GM19099 (cell line): Measurements from ENCODE around the gene ACAP3.
A peak's percentile ranks its signal among the peaks of the same experiment; 100 is the strongest.

Source experiments
- POLR2A ChIP-seq: IDR thresholded peaks from 3 replicates; pipeline ENCODE4 v1.6.1; 2011; ENCODE audit warnings: low read depth; ENCODE audit not compliant: insufficient read length; ENCODE audit errors: extremely low read depth

ACAP3 gene

DNA sequence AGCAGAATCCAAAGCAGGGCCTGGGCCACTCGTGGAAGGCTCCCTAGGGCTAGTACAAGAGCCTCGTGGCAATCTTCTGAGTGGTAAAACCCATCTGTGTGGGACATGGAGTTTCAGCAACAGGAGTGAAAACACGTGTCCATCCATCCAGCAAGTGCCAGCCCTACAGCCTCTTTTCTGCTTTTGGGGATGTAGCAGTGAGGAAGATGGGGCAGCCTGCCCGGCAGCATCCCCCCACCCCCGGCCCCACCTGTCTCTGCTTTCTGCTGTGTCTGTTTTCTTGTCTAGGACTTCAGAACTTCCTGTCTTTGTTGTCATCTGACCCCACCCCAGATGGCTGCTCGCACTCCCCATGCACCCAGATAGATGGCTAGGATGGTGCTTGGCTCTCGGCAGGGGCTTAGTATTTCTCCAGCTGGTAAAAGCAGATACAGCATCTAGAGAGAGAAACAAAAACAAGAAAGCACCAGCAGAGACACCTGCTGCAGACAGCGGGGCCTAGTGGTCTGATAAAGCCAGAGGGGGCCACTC is 18.4 kb upstream of the ACAP3 start:
- no peak for TF ChIP-seq POLR2A

DNA sequence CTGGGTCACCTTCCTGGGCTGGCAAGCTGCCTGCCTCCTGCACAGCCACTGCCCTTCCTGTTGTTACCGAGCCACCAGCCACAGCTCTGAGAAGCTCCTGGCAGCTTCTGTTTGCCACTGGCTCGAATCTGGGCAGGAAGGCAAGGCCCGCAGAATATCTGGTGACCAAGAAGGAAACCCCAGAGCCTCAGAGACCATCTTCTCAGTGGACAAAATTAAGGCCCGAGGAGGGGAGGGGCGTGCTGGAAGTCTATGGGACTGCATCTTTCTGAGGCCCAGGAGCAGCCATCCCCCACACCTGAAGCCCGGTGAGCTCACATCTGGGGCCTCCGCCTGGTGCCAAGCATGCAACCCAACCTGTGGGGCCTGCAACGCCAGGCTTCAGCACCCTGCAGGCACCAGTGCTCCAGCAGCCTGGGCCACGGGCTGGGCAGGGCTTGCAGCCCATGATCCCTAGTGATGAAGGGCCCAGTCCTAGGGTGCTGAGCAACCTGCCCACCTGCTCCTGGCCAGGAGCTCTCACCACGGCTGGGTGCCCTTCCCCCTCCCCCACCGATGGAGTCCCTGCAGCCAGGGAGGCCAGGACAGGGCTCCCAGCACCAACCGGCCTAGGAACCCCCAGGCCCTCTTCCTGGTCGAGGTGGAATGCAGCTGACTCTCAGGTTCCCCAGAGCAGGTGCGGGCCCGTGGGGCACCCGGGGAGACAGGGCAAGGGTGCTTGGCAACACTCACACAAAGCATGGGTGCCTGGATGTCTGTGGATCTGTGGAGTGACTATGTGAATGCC is 17.8 kb upstream of the ACAP3 start:
- no peak for TF ChIP-seq POLR2A

DNA sequence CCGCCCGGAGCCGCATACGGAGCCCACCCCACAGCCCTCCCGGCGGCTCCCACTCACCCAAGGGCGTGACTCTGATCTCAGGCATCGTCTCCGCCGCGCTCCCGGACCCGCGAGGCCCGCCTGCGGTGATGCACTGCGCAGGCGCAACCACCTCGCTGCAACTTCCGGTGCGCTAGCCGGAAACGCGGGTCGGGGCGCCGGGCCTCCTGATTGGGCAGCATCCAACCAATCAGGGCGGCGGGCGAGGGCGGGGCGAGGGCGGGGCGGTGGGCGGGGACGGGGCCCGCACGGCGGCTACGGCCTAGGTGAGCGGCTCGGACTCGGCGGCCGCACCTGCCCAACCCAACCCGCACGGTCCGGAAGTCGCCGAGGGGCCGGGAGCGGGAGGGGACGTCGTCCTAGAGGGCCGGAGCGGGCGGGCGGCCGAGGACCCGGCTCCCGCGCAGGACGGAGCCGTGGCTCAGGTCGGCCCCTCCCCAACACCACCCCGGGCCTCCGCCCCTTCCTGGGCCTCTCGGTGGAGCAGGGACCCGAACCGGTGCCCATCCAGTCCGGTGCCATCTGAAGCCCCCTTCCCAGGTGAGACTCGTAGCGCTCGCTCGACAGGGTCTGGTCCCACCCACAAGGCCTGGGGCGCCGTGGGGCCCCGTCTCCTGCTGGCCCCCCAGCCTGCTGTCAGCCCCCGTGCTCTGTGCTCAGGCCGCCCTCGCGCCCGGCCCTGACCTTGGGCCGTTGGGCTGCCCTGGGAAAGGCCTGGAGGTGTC is 17.0 kb upstream of the ACAP3 start, which contains the start of the genes CPTP and INTS11:
Gene CPTP, plus strand, starts transcription at position 279 of the 764 bp plus-strand sequence. CDS start 2,109 bp downstream, outside the sequence.
Gene INTS11, minus strand, starts transcription at position 137 of the 764 bp plus-strand sequence. Its CDS starts 52 bp downstream, at position 85.
- peak; percentile 91 for TF ChIP-seq POLR2A

DNA sequence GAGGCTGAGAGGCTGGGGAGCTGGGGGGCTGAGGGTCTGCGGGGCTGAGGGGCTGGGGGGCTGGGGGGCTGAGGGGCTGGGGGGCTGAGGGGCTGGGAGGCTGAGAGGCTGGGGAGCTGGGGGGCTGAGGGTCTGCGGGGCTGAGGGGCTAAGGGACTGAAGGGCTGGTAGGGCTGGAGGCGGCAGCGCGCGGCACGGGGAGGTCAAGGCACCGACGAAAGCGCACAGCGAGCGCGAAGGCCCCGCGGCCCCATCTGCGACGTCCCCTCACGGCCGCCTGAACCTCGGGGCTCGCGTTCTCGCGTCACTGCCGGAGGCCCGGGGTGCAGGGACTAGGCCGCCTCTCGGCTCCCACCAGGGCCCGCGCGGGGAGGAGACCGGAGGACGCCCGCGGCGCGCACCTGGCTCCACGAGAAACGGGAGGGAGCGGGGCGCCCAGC is 16.4 kb upstream of the ACAP3 start:
- no peak for TF ChIP-seq POLR2A

DNA sequence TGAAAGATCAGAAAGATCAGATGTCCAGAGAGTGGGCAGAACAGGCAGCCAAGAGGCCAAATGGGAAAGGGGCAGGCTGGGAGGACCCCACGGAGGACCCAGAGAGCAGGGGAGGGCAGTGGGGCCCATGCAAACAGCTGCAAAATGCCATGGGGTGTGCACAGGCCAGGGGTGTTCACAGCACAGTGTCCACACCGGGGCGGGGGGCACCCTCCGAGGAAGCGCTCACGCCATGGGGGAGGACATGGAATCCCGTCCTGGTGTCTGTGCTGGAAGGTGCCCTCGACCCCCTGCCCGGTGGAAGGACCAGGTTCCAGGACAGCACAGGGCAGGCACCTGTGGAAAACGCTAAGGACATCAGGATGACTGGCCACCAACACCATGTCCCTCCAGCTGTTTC is 15.2 kb upstream of the ACAP3 start:
- no peak for TF ChIP-seq POLR2A

DNA sequence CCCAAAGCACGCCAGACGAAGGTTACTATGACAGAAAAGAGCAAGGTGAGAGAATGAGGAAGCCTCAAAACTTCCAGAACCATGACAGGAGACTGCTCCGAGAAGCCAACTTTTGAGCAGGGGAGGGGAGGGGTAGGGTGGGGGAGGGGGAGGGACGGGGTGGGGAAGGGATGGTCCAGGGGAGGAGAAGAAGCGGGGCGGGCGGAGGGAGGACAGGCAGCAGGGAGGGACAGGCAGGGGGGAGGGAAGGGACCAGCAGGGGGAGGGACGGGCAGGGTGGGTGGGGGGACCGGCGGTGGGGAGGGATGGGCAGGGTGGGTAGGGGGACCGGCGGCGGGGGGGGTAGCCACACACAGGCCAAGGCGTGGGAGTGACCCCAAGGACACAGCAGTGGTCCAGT is 14.7 kb upstream of the ACAP3 start:
- TF ChIP-seq POLR2A, result no peak

DNA sequence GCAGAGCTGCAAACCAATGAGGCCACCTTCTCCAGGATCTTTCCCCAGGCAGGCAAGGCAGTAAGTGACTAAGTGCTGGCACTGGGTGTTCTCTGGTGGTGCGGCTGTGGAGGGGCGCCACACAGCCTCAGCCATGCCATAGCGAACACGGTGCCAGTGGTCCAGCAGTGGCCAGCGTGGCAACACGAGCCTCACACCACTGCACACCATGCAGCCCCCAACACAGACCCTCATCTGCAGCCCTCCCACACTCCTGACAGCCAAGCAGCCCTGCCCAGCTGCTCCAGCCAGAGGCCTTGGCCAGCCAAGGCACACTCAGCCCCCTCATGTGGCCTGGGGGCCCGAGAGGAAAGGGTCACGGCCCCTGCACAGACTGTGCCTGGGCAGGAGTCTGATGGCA is 13.7 kb upstream of the ACAP3 start:
- no peak for TF ChIP-seq POLR2A

DNA sequence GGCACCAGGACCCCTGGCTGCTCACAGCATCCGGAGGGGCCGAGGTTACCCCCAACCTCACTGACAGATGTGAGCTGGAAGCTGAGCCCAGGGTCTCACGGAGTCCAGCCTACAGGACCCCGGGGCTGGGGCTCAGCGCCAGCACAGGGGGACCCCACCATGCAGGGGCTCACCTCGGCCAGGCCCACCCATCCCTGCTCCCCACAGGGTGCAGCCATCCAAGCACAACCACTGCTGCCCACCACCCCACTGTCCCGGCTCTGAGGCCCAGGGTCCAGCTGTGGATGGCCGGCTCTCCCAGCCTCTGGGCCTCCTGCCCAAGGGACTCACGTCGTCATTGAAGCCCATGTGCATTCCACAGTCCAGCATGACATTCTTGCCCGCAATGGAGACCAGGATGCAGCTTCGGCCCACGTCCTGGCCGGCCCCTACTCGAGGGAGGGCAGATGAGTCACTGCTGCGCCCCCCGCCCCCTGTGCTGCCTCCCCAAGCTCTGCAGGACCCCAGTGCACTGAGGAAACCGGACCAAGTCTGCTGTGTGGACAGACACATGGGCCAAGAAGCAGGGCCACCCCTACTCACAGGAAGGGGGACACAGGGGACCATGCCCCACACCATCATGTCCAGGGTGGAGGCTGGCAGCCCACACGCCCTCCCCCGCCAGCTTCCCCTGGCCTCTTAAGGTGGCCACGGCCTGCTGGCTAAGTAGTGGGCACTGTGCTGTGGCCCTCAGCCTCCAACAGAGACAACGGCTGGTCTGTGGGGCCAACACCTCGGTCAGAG is 13.1 kb upstream of the ACAP3 start:
- TF ChIP-seq POLR2A, result no peak

DNA sequence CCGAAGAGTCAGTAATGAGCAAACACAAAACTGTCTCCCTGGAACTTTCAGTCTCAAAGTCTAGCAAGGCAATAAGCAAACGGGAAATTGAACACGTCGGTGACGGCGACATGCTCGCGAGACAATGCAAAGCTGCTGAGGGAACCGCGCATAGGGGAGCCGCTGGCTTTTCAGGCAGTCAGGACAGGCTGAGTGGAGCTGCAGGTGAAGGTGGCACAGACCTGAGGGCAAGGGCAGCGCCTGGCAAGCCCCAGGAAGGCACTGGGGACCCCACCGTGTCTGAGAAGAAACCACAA is 11.9 kb upstream of the ACAP3 start:
- TF ChIP-seq POLR2A, result no peak

DNA sequence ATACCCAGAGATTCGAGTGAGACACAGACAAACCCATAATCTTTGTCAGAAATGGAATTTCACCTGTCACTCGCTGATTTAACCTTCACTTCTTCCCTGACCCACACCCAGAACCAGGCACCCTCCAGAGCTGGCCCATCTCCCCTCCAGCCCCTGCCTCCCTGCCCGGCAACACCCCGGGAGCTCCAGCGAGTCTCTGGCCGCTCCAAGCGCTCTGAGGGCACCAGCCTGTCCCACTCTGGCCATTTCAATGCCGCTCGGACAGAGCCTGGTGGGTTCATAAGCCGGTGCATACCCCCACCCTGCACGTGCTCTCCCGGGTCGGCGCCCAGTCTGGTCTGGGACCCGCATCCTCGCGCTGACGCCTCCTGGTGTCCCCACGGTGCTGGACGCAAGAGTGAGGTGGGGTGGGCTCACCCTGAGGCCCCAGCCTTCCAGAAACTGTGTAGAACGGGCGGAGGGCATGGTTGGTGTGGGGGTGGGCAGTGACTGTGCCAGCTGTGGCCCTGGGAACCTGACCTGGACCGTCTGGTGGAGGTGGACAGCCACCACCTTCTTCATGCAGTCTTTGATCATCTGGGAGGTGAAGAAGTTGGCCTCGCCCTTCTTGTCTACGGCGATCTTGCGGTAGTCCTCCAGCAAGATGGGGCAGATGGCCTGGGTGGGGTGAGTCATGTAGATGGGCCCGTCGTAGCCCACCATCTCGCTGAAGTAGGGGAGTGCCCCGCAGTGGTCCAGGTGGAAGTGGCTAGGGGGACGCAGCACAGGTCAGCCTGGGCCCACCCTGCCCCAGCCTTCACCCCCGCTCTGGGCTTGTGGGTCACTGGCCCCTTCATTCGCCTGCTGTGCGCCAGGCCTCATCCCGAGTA is 11.3 kb upstream of the ACAP3 start:
- no peak for TF ChIP-seq POLR2A

DNA sequence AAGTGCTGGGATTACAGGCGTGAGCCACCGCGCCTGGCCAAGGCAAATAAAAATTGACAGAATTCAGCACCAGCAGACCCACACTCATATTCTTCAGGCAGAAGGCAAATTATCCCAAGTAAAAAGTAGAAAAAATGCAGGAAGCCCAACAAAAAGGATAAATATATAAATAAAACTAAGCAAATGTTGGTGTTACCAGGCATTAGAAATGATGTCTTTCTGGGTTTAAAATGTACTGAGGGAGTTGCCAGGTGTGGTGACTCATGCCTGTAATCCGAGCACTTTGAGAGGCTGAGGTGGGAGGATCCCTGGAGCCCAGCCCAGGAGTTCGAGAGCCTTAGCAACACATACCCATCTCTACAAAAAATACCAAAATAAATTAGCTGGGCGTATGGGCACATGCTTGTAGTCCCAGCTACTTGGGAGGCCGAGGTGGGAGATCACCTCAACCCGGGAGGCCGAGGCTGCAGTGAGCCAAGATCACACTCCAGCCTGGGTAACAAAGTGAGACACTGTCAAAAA is 10.5 kb upstream of the ACAP3 start:
- TF ChIP-seq POLR2A, result no peak

DNA sequence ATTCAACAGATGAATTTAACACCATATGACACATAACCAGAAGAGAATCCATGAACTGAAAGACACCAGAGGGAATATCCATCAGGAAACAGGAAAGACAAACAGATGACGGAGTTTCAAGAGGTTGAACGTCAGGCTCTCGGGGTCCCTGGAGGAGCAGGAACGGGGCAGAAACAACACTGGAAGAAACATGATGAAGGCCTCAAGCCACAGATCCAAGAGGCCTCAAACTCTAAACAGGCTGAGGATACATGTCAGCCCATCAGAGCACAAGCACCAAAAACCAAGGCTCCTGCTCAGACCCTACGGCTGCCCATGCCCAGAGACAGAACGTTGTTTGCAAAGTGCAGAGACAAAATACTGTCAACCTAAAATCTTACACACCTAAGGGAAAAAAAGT is 9.7 kb upstream of the ACAP3 start:
- TF ChIP-seq POLR2A, result no peak

DNA sequence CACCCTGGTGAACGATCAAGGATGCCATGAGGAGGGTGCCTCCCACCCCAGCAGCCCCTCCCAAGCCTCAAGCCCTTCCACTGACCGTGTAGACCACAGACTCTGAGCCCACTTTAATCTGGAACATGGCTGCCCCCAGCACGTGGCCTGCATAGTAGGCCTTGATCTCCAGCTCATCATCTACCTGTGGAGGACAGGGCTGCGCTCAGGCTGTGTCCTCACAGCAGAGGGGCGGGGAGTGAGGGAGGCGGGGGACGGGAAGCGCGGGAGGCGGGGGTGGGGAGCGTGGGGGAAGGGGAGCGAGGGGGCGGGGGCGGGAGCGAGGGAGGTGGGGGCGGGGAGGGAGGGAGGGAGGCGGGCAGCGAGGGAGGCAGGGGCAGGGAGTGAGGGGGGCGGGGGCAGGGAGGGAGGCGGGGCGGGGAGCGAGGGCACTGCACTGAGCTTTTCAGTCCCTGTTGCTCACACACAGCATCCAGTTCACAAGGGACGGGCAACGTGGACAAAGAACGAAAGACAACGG is 7.8 kb upstream of the ACAP3 start:
- TF ChIP-seq POLR2A, result no peak
